ENCODE measurements around the gene TRAF3IP1. TPM values are rescaled to one million over a fixed set of nuclear protein-coding genes. Genes with fewer than 3 reads are reported as not detected.
"Not testable (repeated sequence)": the region's sequence is repeated elsewhere in the genome, so short reads cannot be mapped to it uniquely, and the experiment has no call there.

TRAF3IP1 gene
- total RNA-seq, 4 donors from 2014 or later = 1.1 to 14.1 (median 10.4) TPM

DNA sequence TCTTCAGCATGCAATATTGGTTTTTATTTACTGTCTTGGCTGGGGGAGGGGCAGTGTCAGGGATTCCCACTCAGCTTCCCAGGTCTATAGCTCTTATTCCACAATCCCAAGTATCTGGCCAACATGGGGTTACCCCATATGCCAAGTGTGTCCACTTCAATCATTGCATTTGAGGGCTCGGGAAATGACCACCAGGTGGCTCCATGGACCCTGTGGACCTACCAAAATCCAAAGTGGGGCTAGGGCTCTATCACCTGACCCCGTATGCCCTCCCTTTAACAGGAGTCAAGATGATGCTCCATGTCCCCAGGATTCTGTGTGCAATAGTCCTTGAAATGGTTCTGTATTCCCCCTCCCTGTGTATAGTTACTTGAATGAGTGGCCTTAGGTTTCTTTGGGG lies 12.1 kb upstream of the TRAF3IP1 start:
- WGBS, 2 donors (ENCODE audit: low coverage in 1 of 2) = 79% methylated on average over 2 of the region's 2 CpGs; no CpG with 5 or more reads in 1 of the 2 donors
- Histone ChIP-seq H3K4me3 (no peak overlapping the region), H3K9me3 (no peaks in the 10 kb centered on the region), H3K27me3 (no peaks in the 10 kb centered on the region), H3K27ac (no peak overlapping the region), H3K36me3 (no peaks in the 10 kb centered on the region), H3K4me1 (peaks cover 0 to 15% (median 5%) of the 10 kb centered on the region in 4 donors)
- intact Hi-C loops (cut with DNase I; ENCODE audit: low total_unique reads) = no loop called here
- no peak for DNase-seq
- TF ChIP-seq EP300 (IDR thresholded peaks at IDR 0.05; ENCODE audit: low read depth) (no peak), POLR2A (IDR thresholded peaks at IDR 0.05) (no peak), POLR2AphosphoS5 (IDR thresholded peaks at IDR 0.05) (no peak)
- TF ChIP-seq, protein P1, sequence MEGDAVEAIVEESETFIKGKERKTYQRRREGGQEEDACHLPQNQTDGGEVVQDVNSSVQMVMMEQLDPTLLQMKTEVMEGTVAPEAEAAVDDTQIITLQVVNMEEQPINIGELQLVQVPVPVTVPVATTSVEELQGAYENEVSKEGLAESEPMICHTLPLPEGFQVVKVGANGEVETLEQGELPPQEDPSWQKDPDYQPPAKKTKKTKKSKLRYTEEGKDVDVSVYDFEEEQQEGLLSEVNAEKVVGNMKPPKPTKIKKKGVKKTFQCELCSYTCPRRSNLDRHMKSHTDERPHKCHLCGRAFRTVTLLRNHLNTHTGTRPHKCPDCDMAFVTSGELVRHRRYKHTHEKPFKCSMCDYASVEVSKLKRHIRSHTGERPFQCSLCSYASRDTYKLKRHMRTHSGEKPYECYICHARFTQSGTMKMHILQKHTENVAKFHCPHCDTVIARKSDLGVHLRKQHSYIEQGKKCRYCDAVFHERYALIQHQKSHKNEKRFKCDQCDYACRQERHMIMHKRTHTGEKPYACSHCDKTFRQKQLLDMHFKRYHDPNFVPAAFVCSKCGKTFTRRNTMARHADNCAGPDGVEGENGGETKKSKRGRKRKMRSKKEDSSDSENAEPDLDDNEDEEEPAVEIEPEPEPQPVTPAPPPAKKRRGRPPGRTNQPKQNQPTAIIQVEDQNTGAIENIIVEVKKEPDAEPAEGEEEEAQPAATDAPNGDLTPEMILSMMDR (IDR thresholded peaks at IDR 0.05) = no peak
- in situ Hi-C loops (cut with MboI; ENCODE audit: low pct_ligation_motif_present in 1 of 4, low pct_unique_long_range_greater_than_20kb in 1 of 4, low sequenced_read_pairs in 3 of 4) = no loop called here

DNA sequence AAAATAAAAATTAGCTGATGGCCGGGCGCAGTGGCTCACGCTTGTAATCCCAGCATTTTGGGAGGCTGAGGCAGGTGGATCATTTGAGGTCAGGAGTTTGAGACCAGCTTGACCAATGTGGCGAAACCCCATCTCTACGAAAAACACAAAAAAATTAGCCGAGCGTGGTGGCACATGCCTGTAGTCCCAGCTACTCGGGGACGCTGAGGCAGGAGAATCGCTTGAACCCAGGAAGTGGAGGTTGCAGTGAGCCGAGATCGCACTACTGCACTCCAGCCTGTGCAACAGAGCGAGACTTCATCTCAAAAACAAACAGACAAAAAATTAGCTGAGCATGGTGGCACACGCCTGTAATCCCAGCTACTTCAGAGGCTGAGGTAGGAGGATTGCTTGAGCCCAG lies 9.6 kb upstream of the TRAF3IP1 start:
- H3K9me3 ChIP-seq; DNase-seq; H3K4me1 ChIP-seq; H3K36me3 ChIP-seq; intact Hi-C loops (cut with DNase I; ENCODE audit: low total_unique reads); H3K27ac ChIP-seq; H3K4me3 ChIP-seq; H3K27me3 ChIP-seq; in situ Hi-C loops (cut with MboI; ENCODE audit: low pct_ligation_motif_present in 1 of 4, low pct_unique_long_range_greater_than_20kb in 1 of 4, low sequenced_read_pairs in 3 of 4): not testable (repeated sequence)
- 80 to 91% methylated on average over 13 to 14 of the region's 14 CpGs for WGBS, 2 donors (ENCODE audit: low coverage in 1 of 2)

DNA sequence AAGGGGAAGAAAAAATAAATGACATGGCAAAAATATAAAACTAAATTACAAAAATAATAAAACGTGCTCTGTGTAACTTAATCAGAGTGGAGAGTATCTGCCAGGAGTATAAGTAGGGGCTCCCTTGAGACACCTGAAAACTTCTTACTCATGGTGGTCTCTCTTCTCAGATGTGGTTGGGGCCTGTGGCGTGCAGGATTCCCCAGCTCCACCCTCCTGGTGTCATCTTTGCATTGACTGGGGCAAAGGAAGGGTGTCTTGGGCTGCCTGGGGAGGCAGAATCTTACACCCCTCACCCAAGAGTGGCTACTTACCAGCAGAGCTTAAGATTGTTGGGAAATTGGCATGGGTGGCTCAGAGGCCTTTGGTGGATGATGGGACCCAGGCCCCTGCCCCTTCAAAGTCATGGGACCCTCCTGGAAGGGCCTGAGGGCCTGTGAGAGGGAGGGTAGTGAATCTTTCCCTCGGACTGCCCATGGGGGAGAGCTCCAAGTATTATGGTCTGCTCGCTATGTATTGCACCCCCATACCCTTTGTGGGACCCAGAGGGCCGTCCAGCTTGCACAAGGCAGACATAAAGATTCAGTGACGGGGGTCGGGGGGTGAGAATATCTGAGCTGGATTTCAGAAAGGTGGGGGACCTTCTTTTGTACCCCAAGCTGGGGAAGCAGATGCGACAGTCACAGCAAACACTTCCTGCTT lies 6.9 kb upstream of the TRAF3IP1 start:
- H3K4me1 ChIP-seq = no peaks in the 10 kb centered on the region
- DNase-seq = no peak

DNA sequence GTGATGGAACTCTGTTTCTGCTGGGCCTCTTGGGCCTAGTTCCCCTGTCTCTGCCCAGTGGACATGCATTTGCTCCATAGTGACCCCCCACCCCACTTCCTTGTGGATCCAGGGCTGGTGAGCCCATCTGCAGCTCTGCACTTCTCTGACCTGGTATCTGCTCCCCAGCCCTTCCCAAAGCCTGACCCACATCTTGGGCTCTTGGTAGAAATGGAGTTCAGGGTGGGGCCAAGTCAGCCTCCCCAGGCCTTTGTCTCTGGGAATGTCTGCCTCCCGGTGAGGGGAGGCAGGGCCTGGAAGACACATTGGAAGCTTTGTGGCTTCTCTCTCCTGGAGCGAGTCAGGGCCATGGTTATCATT lies 6.3 kb upstream of the TRAF3IP1 start:
- no peaks in the 10 kb centered on the region for H3K9me3 ChIP-seq
- in situ Hi-C loops (cut with MboI; ENCODE audit: low pct_ligation_motif_present in 1 of 4, low pct_unique_long_range_greater_than_20kb in 1 of 4, low sequenced_read_pairs in 3 of 4) = no loop called here
- 77% methylated on average over 2 of the region's 2 CpGs; no CpG with 5 or more reads in 1 of the 2 donors for WGBS, 2 donors (ENCODE audit: low coverage in 1 of 2)
- H3K27ac ChIP-seq = no peak overlapping the region
- no peaks in the 10 kb centered on the region for H3K4me1 ChIP-seq
- no peak for DNase-seq
- no peaks in the 10 kb centered on the region for H3K36me3 ChIP-seq
- TF ChIP-seq, protein P1 (IDR thresholded peaks at IDR 0.05) = no peak
- TF ChIP-seq POLR2A (IDR thresholded peaks at IDR 0.05) = no peak
- no peak for TF ChIP-seq POLR2AphosphoS5 (IDR thresholded peaks at IDR 0.05)
- TF ChIP-seq EP300 (IDR thresholded peaks at IDR 0.05; ENCODE audit: low read depth) = no peak
- intact Hi-C loops (cut with DNase I; ENCODE audit: low total_unique reads) = no loop called here
- no peaks in the 10 kb centered on the region for H3K27me3 ChIP-seq
- H3K4me3 ChIP-seq = no peak overlapping the region

More for the DNA sequence above, 6.9 kb upstream of the TRAF3IP1 start:
- H3K9me3 ChIP-seq = no peaks in the 10 kb centered on the region
- intact Hi-C loops (cut with DNase I; ENCODE audit: low total_unique reads) = no loop called here
- H3K27ac ChIP-seq = no peak overlapping the region
- H3K27me3 ChIP-seq = no peaks in the 10 kb centered on the region
- no peak overlapping the region for H3K4me3 ChIP-seq
- H3K36me3 ChIP-seq = no peaks in the 10 kb centered on the region
- TF ChIP-seq, protein P1 (IDR thresholded peaks at IDR 0.05) = no peak
- no peak for TF ChIP-seq POLR2AphosphoS5 (IDR thresholded peaks at IDR 0.05)
- no peak for TF ChIP-seq POLR2A (IDR thresholded peaks at IDR 0.05)
- no peak for TF ChIP-seq EP300 (IDR thresholded peaks at IDR 0.05; ENCODE audit: low read depth)
- in situ Hi-C loops (cut with MboI; ENCODE audit: low pct_ligation_motif_present in 1 of 4, low pct_unique_long_range_greater_than_20kb in 1 of 4, low sequenced_read_pairs in 3 of 4) = no loop called here
- 86 to 92% methylated on average over 1 to 8 of the region's 8 CpGs for WGBS, 2 donors (ENCODE audit: low coverage in 1 of 2)

DNA sequence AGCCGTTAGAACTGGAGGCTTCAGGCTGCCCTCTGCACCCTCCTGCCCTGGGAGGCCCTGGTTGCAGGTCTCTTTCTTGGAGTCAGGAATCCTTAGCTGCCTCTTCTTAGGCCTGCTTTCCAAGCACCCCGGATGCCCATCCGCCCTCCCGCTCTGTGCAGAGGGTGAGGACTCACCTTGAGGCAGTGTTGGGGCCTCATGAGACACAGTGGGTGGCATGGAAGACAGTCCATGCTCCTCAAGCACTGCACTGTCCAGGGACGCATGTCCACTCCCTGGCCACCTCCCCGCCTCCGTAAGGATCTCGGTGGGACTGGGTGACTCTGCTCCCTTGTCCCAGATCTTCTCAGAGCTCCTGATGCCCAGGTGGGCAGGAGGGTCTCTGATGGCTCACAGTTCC lies 5.7 kb upstream of the TRAF3IP1 start:
- intact Hi-C loops (cut with DNase I; ENCODE audit: low total_unique reads) (no loop called here), in situ Hi-C loops (cut with MboI; ENCODE audit: low pct_ligation_motif_present in 1 of 4, low pct_unique_long_range_greater_than_20kb in 1 of 4, low sequenced_read_pairs in 3 of 4) (no loop called here)
- Histone ChIP-seq H3K9me3 (no peaks in the 10 kb centered on the region), H3K4me1 (peaks cover 0 to 4% (median 4%) of the 10 kb centered on the region in 4 donors), H3K4me3 (no peak overlapping the region), H3K27ac (no peak overlapping the region), H3K36me3 (no peaks in the 10 kb centered on the region), H3K27me3 (no peaks in the 10 kb centered on the region)
- WGBS, 2 donors (ENCODE audit: low coverage in 1 of 2) = 83 to 93% methylated on average over 3 to 8 of the region's 8 CpGs
- DNase-seq = no peak
- no peak for TF ChIP-seq EP300 (IDR thresholded peaks at IDR 0.05; ENCODE audit: low read depth)
- no peak for TF ChIP-seq POLR2AphosphoS5 (IDR thresholded peaks at IDR 0.05)
- no peak for TF ChIP-seq POLR2A (IDR thresholded peaks at IDR 0.05)
- TF ChIP-seq, protein P1 (IDR thresholded peaks at IDR 0.05) = no peak
